ENCODE results near the gene ABCC2.

ABCC2 gene

DNA sequence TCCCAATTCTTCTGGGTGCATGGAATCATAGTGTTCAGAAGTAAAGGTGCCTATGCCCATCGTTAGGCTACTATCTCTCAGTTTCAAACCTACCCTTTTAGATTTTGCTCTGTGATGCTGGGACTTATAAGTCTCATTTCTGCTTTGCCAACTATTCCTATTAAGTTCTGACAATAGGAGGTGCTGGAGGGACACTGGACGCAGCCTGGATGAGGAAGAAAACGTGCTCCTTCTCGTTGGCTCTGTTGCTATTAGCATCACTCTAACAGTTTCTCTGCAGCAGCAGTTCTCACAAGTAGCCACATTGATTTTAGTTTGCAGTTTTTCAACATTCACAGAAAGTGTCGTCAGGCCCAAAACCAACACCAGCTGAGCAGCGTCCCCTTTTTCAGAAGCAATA, 72.4 kb downstream of the ABCC2 start:
- H4K20me1 ChIP-seq (ENCODE audit: insufficient read depth, low read length, poor library complexity, severe bottlenecking), result no peaks in the 10 kb centered on the region
- no peaks in the 10 kb centered on the region for H3K9me2 ChIP-seq (replicated peaks; ENCODE audit: low read depth, low read length)
- no peaks in the 10 kb centered on the region for H3K4me1 ChIP-seq (ENCODE audit: insufficient read depth, low read length, poor library complexity, severe bottlenecking)
- H3K9ac ChIP-seq (ENCODE audit: low read depth, low read length, poor library complexity, severe bottlenecking), result no peak overlapping the region
- H2AFZ ChIP-seq (ENCODE audit: low read length), result no peak overlapping the region
- H3K79me2 ChIP-seq (ENCODE audit: insufficient read depth, low read length), result no peaks in the 10 kb centered on the region
- no peak overlapping the region for H3K4me2 ChIP-seq (ENCODE audit: low read depth, low read length, poor library complexity, severe bottlenecking)
- H3F3A ChIP-seq (ENCODE audit: low read depth), result no peaks in the 10 kb centered on the region
- no peaks in the 10 kb centered on the region for H3K9me3 ChIP-seq (ENCODE audit: insufficient read depth, low read depth, low read length)
- no peaks in the 10 kb centered on the region for H3K27me3 ChIP-seq (ENCODE audit: insufficient read depth, low read length, poor library complexity, severe bottlenecking)
- TF ChIP-seq, protein P1, sequence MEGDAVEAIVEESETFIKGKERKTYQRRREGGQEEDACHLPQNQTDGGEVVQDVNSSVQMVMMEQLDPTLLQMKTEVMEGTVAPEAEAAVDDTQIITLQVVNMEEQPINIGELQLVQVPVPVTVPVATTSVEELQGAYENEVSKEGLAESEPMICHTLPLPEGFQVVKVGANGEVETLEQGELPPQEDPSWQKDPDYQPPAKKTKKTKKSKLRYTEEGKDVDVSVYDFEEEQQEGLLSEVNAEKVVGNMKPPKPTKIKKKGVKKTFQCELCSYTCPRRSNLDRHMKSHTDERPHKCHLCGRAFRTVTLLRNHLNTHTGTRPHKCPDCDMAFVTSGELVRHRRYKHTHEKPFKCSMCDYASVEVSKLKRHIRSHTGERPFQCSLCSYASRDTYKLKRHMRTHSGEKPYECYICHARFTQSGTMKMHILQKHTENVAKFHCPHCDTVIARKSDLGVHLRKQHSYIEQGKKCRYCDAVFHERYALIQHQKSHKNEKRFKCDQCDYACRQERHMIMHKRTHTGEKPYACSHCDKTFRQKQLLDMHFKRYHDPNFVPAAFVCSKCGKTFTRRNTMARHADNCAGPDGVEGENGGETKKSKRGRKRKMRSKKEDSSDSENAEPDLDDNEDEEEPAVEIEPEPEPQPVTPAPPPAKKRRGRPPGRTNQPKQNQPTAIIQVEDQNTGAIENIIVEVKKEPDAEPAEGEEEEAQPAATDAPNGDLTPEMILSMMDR (conservative IDR thresholded peaks at IDR 0.05; ENCODE audit: low read length), result peak; percentile 55
- no peak for TF ChIP-seq EZH2phosphoT487 (IDR thresholded peaks at IDR 0.05; ENCODE audit: borderline replicate concordance)
- no peaks in the 10 kb centered on the region for H3K36me3 ChIP-seq (ENCODE audit: insufficient read depth, low read length)
- H3K4me3 ChIP-seq (ENCODE audit: low read length, poor library complexity, severe bottlenecking), result no peak overlapping the region

DNA sequence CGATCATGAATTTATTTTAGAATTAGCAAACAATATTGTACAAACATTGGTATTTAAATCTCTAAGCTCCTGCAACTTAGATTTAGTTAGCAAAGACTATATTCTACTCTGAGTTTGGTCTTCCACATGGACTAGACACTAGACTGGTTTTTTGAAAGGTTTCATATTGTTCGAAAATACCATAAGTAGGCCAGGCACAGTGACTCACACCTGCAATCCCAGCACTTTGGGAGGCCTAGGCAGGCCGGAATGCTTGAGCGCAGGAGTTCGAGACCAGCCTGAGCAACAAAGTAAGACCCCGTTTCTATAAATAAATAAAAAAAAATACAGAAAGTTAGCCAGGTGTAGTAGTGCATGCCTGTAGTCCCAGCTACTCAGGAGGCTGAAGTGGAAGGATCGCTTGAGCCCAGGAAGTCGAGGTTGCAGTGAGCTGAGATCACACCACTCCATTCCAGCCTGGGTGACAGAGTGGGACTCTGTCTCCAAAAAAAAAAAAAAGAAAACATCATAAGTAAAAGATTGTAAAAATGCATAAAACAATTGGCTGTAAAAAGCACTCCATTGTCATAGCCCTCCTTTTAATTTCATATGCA, 73.1 kb downstream of the ABCC2 start:
- Histone ChIP-seq H3K79me2 (ENCODE audit: insufficient read depth, low read length) (no peaks in the 10 kb centered on the region), H3F3A (ENCODE audit: low read depth) (no peaks in the 10 kb centered on the region), H3K9me2 (replicated peaks; ENCODE audit: low read depth, low read length) (no peaks in the 10 kb centered on the region), H3K4me1 (ENCODE audit: insufficient read depth, low read length, poor library complexity, severe bottlenecking) (no peaks in the 10 kb centered on the region), H3K36me3 (ENCODE audit: insufficient read depth, low read length) (no peaks in the 10 kb centered on the region), H3K9me3 (ENCODE audit: insufficient read depth, low read depth, low read length) (no peaks in the 10 kb centered on the region), H4K20me1 (ENCODE audit: insufficient read depth, low read length, poor library complexity, severe bottlenecking) (no peaks in the 10 kb centered on the region), H2AFZ (ENCODE audit: low read length) (no peak overlapping the region), H3K4me3 (ENCODE audit: low read length, poor library complexity, severe bottlenecking) (no peak overlapping the region), H3K27me3 (ENCODE audit: insufficient read depth, low read length, poor library complexity, severe bottlenecking) (no peaks in the 10 kb centered on the region), H3K4me2 (ENCODE audit: low read depth, low read length, poor library complexity, severe bottlenecking) (no peak overlapping the region), H3K9ac (ENCODE audit: low read depth, low read length, poor library complexity, severe bottlenecking) (no peak overlapping the region)
- TF ChIP-seq EZH2phosphoT487 (IDR thresholded peaks at IDR 0.05; ENCODE audit: borderline replicate concordance), result no peak
- TF ChIP-seq, protein P1 (conservative IDR thresholded peaks at IDR 0.05; ENCODE audit: low read length), result no peak

DNA sequence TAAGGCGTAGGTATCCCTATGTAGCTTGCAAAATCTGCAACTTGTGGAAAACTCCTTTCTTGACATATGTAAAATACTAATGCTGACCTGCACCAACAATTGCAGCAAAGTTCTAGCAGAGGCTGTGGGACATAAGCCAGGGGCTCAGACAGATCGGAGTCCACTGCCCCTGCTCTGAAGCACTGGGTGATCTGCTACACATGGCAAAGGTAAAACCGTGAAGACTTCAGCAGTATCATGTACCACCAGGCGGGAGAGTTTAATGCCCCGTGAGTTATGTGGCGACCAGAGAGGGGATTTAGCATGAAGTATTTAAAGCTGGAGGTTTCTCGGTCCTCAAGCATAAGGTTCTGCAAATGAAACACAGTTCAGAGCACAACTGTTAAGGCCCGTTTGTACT, 76.4 kb downstream of the ABCC2 start:
- Histone ChIP-seq H3K4me2 (ENCODE audit: low read depth, low read length, poor library complexity, severe bottlenecking) (no peak overlapping the region), H3F3A (ENCODE audit: low read depth) (no peaks in the 10 kb centered on the region), H3K9ac (ENCODE audit: low read depth, low read length, poor library complexity, severe bottlenecking) (no peak overlapping the region), H3K9me3 (ENCODE audit: insufficient read depth, low read depth, low read length) (no peaks in the 10 kb centered on the region), H2AFZ (ENCODE audit: low read length) (no peak overlapping the region), H3K4me1 (ENCODE audit: insufficient read depth, low read length, poor library complexity, severe bottlenecking) (no peaks in the 10 kb centered on the region), H3K36me3 (ENCODE audit: insufficient read depth, low read length) (no peaks in the 10 kb centered on the region), H4K20me1 (ENCODE audit: insufficient read depth, low read length, poor library complexity, severe bottlenecking) (no peaks in the 10 kb centered on the region), H3K27me3 (ENCODE audit: insufficient read depth, low read length, poor library complexity, severe bottlenecking) (no peaks in the 10 kb centered on the region), H3K4me3 (ENCODE audit: low read length, poor library complexity, severe bottlenecking) (no peak overlapping the region), H3K79me2 (ENCODE audit: insufficient read depth, low read length) (no peaks in the 10 kb centered on the region), H3K9me2 (replicated peaks; ENCODE audit: low read depth, low read length) (no peaks in the 10 kb centered on the region)
- TF ChIP-seq, protein P1 (conservative IDR thresholded peaks at IDR 0.05; ENCODE audit: low read length), result no peak
- TF ChIP-seq EZH2phosphoT487 (IDR thresholded peaks at IDR 0.05; ENCODE audit: borderline replicate concordance), result no peak

All from Loucy (cell line).